ENCODE data around the gene ARID1A.

The ARID1A gene

GRCh38 chr1:26761217-26761616, 65.4 kb downstream of the ARID1A start:
- DNase-seq (ENCODE audit: low spot score): no peak

GRCh38 chr1:26767714-26768113, 71.9 kb downstream of the ARID1A start:
- no peak for DNase-seq (ENCODE audit: low spot score)

GRCh38 chr1:26768755-26769154, 72.9 kb downstream of the ARID1A start:
- DNase-seq (ENCODE audit: low spot score): no peak

GRCh38 chr1:26771285-26771642, 75.4 kb downstream of the ARID1A start:
- DNase-seq (ENCODE audit: low spot score): no peak

GRCh38 chr1:26771643-26772321, 76.0 kb downstream of the ARID1A start:
- no peak for DNase-seq (ENCODE audit: low spot score)

- no peak for DNase-seq (ENCODE audit: low spot score)
Measured at GRCh38 chr1:26772687-26773086, 76.9 kb downstream of the ARID1A start.

- no peak for DNase-seq (ENCODE audit: low spot score)
Measured at GRCh38 chr1:26774462-26774861, 78.6 kb downstream of the ARID1A start.

GRCh38 chr1:26775666-26776065, 79.9 kb downstream of the ARID1A start:
- no peak for DNase-seq (ENCODE audit: low spot score)

- DNase-seq (ENCODE audit: low spot score): no peak
Measured at GRCh38 chr1:26779098-26779668, 83.4 kb downstream of the ARID1A start.

- no peak for DNase-seq (ENCODE audit: low spot score)
Measured at GRCh38 chr1:26780344-26780957, 84.6 kb downstream of the ARID1A start.

- DNase-seq (ENCODE audit: low spot score): no peak
Measured at GRCh38 chr1:26781206-26781825, 85.5 kb downstream of the ARID1A start.

GRCh38 chr1:26782521-26783212, 86.9 kb downstream of the ARID1A start:
- no peak for DNase-seq (ENCODE audit: low spot score)

- no peak for DNase-seq (ENCODE audit: low spot score)
Measured at GRCh38 chr1:26783646-26784022, 87.8 kb downstream of the ARID1A start.

GRCh38 chr1:26784023-26784871, 88.4 kb downstream of the ARID1A start:
- no peak for DNase-seq (ENCODE audit: low spot score)

GRCh38 chr1:26784886-26785285, 89.1 kb downstream of the ARID1A start:
- no peak for DNase-seq (ENCODE audit: low spot score)

GRCh38 chr1:26785611-26786436, 90.0 kb downstream of the ARID1A start:
- DNase-seq (ENCODE audit: low spot score): no peak

GRCh38 chr1:26786437-26787380, 90.9 kb downstream of the ARID1A start:
- peak; percentile 72 for DNase-seq (ENCODE audit: low spot score)

- DNase-seq (ENCODE audit: low spot score): no peak
Measured at GRCh38 chr1:26787381-26787705, 91.5 kb downstream of the ARID1A start.

- DNase-seq (ENCODE audit: low spot score): peak; percentile 95
Measured at GRCh38 chr1:26787706-26788514, 92.1 kb downstream of the ARID1A start, which contains the start of gene PIGV. Gene PIGV (plus strand): TSS chr1:26787950. CDS start chr1:26790816, 2,866 bp downstream.

All from ecto neural progenitor cell (in vitro differentiated cells).